Fibroblast of lung (primary cell): ENCODE data around the gene FDX1. TPM values are rescaled to one million over a fixed set of nuclear protein-coding genes. Genes with fewer than 3 reads are reported as not detected.

ENCODE experiments used
- DNase-seq, 2 donors: peaks; one replicate each; pipeline versions ENCODE4 v3.0.0 to v3.0.0-alpha.2; 2010; ENCODE audit warnings: low read depth in 2 of 2
- H2AFZ ChIP-seq: 2 replicates; pipeline ENCODE4 v1.5.1; 2012; ENCODE audit warnings: low read length, control low read depth, inconsistent platforms
- H3K27ac ChIP-seq: 2 replicates; pipeline ENCODE4 v1.5.1; 2011; ENCODE audit warnings: low read length, control low read depth; ENCODE audit not compliant: insufficient read depth
- H3K27me3 ChIP-seq: 2 replicates; pipeline ENCODE4 v1.5.1; 2011; ENCODE audit warnings: mild to moderate bottlenecking, low read length; ENCODE audit not compliant: control insufficient read depth, insufficient read depth
- H3K36me3 ChIP-seq: 2 replicates; pipeline ENCODE4 v1.5.1; 2011; ENCODE audit warnings: low read length; ENCODE audit not compliant: control insufficient read depth, insufficient read depth
- H3K4me1 ChIP-seq: 2 replicates; pipeline ENCODE4 v1.5.1; 2011; ENCODE audit warnings: low read length; ENCODE audit not compliant: control insufficient read depth, insufficient read depth; ENCODE audit errors: extremely low read depth
- H3K4me2 ChIP-seq: 2 replicates; pipeline ENCODE4 v1.5.1; 2011; ENCODE audit warnings: low read length, control low read depth; ENCODE audit not compliant: insufficient read depth; ENCODE audit errors: extremely low read depth
- H3K4me3 ChIP-seq, 4 experiments: fragments of 200-600 bp in 1 of 4; sonication (generic) in 1 of 4; replicated peaks in 1 of 4; 2 replicates each; pipeline ENCODE4 v1.5.1; 2011 to 2016; ENCODE audit warnings: low read length in 4 of 4, low read depth in 3 of 4, mild to moderate bottlenecking in 3 of 4, control low read depth in 2 of 4, inconsistent platforms in 1 of 4, mixed read lengths in 1 of 4; ENCODE audit not compliant: insufficient read depth in 1 of 4; ENCODE audit errors: control extremely low read depth in 1 of 4
- H3K79me2 ChIP-seq: 2 replicates; pipeline ENCODE4 v1.5.1; 2012; ENCODE audit warnings: mild to moderate bottlenecking, low read length, inconsistent platforms; ENCODE audit not compliant: control insufficient read depth, insufficient read depth
- H3K9ac ChIP-seq: 2 replicates; pipeline ENCODE4 v1.5.1; 2011; ENCODE audit warnings: mild to moderate bottlenecking, low read length, control low read depth; ENCODE audit not compliant: insufficient read depth
- H3K9me3 ChIP-seq: 2 replicates; pipeline ENCODE4 v1.5.1; 2012; ENCODE audit warnings: low read depth, low read length; ENCODE audit not compliant: control insufficient read depth, insufficient read depth
- H4K20me1 ChIP-seq: 2 replicates; pipeline ENCODE4 v1.5.1; 2011; ENCODE audit warnings: low read length; ENCODE audit not compliant: control insufficient read depth, insufficient read depth; ENCODE audit errors: extremely low read depth
- EZH2 ChIP-seq: IDR thresholded peaks from 2 replicates; pipeline ENCODE4 v1.5.1; 2012; ENCODE audit warnings: low read length, control low read depth, mild to moderate bottlenecking; ENCODE audit errors: missing control alignments
- polyA plus RNA-seq, 2 donors: library from polyadenylated mRNA; depleted of rRNA in 1 of 2; stranded (reverse) in 1 of 2; unstranded in 1 of 2; fragments of >200 nt; gene quantifications; 2 replicates each; pipeline ENCODE4 v1.2.1, GENCODE V29; 2011 to 2012; ENCODE audit warnings: missing spikeins in 1 of 2
- total RNA-seq: library from RNA; depleted of rRNA; stranded (reverse); fragments of >200 nt; gene quantifications from 2 replicates; pipeline ENCODE4 v1.2.1, GENCODE V29; 2014
- TF ChIP-seq, protein P1 (sequence below), 2 donors: IDR thresholded peaks in 1 of 2; conservative IDR thresholded peaks in 1 of 2; 1 replicate in 1 of 2; 2 replicates in 1 of 2; pipeline ENCODE4 v1.5.1; 2011 to 2012; ENCODE audit warnings: low read length in 2 of 2, control low read depth in 1 of 2, inconsistent platforms in 1 of 2, low read depth in 1 of 2, mild to moderate bottlenecking in 1 of 2

Gene FDX1
- total and polyA plus RNA-seq, 2 donors (not counting 1 experiment from before 2014, with no cell fraction given), result 8.3 to 11.4 TPM

DNA sequence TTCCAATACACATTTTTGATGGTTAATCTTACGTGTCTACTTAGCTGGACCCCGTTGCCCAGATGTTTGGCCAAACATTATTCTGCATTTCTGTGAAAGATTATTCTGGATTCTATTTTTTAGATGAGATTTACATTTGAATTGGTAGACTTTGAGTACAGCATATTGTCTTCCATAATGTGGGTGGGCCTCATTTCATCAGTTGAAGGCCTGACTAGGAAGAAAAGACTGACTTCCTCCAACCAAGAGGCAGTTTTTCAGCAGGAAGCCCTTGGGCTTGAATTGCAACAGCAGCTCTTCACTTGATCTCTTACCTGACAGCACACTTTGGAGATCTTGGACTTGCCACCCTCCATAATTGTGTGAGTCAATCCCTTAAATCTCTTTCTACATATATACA is 58.7 kb downstream of the FDX1 start:
- Histone ChIP-seq H3K4me1 (no peaks in the 10 kb centered on the region), H4K20me1 (no peaks in the 10 kb centered on the region), H3K9me3 (no peaks in the 10 kb centered on the region), H2AFZ (no peak overlapping the region), H3K4me3 (no peak overlapping the region), H3K27me3 (no peaks in the 10 kb centered on the region), H3K9ac (no peak overlapping the region), H3K27ac (no peak overlapping the region), H3K79me2 (no peaks in the 10 kb centered on the region), H3K36me3 (no peaks in the 10 kb centered on the region), H3K4me2 (no peak overlapping the region)
- DNase-seq, result no peak
- TF ChIP-seq, protein P1, sequence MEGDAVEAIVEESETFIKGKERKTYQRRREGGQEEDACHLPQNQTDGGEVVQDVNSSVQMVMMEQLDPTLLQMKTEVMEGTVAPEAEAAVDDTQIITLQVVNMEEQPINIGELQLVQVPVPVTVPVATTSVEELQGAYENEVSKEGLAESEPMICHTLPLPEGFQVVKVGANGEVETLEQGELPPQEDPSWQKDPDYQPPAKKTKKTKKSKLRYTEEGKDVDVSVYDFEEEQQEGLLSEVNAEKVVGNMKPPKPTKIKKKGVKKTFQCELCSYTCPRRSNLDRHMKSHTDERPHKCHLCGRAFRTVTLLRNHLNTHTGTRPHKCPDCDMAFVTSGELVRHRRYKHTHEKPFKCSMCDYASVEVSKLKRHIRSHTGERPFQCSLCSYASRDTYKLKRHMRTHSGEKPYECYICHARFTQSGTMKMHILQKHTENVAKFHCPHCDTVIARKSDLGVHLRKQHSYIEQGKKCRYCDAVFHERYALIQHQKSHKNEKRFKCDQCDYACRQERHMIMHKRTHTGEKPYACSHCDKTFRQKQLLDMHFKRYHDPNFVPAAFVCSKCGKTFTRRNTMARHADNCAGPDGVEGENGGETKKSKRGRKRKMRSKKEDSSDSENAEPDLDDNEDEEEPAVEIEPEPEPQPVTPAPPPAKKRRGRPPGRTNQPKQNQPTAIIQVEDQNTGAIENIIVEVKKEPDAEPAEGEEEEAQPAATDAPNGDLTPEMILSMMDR (conservative IDR thresholded peaks at IDR 0.05 in 1 of 2, IDR thresholded peaks at IDR 0.05 in 1 of 2; ENCODE audit: low read depth in 1 of 2, low read length in 2 of 2), result no peak
- no peak for TF ChIP-seq EZH2

DNA sequence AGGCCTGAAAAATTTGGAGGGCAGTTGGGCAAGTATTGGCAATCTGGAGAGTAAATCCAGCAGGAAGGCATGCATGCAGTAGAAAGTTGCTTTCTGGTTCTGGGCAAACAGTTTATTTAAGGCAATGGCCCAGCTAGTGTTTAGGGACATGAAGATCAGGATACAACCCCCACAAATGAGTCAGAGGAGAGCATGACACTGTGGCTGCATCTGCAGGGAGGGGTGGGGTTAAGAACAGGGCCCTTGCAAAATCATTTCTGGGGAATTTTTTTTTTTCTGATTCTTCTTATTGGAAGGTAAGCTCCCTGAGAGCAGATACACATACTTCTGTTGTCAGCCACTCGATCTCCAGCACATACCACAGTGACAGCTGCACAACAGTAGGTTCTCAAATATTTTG is 61.1 kb downstream of the FDX1 start:
- Histone ChIP-seq H2AFZ (no peak overlapping the region), H3K4me1 (no peaks in the 10 kb centered on the region), H3K36me3 (no peaks in the 10 kb centered on the region), H3K79me2 (no peaks in the 10 kb centered on the region), H3K4me2 (no peak overlapping the region), H3K9ac (no peak overlapping the region), H3K9me3 (no peaks in the 10 kb centered on the region), H4K20me1 (no peaks in the 10 kb centered on the region), H3K4me3 (no peak overlapping the region), H3K27ac (no peak overlapping the region), H3K27me3 (no peaks in the 10 kb centered on the region)
- no peak for TF ChIP-seq EZH2
- TF ChIP-seq, protein P1 (conservative IDR thresholded peaks at IDR 0.05 in 1 of 2, IDR thresholded peaks at IDR 0.05 in 1 of 2; ENCODE audit: low read depth in 1 of 2, low read length in 2 of 2), result no peak
- peak; percentile 65 to 86 for DNase-seq

DNA sequence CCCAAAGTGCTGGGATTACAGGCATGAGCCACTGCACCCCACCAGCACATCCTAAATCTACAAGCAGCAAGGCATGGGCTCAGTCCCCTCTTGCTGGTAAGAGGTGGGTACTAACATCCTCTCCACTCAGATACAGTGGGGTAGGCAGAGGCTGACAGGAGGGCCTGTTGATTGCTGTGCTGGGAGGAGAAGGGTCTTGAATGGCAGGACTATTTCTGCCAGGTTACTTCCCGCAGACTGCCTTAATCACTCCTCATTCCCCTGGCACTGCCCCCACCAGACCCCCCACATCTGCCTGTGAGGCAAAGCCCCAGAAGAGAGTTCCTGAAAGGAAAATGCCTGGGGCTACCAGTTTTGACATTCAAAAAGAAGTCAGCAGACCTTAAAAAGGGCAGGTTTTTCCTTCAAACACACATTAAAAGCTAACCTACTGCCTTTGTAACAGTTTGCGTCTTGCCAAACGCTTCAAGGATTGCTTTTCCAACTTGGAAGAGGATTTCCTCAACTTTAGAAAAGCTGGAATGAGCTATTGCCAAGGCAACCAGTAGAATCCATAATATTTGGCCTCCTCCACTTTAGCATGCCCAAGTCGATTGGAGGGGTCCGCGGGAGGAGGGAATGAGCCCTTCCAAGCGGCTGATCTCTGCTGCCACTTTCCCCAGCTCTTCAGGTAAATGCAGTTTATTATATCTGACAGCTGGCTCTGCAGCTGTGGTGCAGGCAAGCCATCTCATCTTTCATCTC is 62.0 kb downstream of the FDX1 start:
- Histone ChIP-seq H3K79me2 (no peaks in the 10 kb centered on the region), H3K36me3 (no peaks in the 10 kb centered on the region), H3K27ac (no peak overlapping the region), H3K27me3 (no peaks in the 10 kb centered on the region), H3K9ac (no peak overlapping the region), H4K20me1 (no peaks in the 10 kb centered on the region), H3K4me2 (no peak overlapping the region), H3K4me3 (no peak overlapping the region), H3K9me3 (no peaks in the 10 kb centered on the region), H3K4me1 (no peaks in the 10 kb centered on the region), H2AFZ (no peak overlapping the region)
- TF ChIP-seq, protein P1 (conservative IDR thresholded peaks at IDR 0.05 in 1 of 2, IDR thresholded peaks at IDR 0.05 in 1 of 2; ENCODE audit: low read depth in 1 of 2, low read length in 2 of 2), result no peak
- no peak for TF ChIP-seq EZH2
- DNase-seq, result no peak
